ENCODE results near the gene PPFIBP2. TPM values are rescaled to one million over a fixed set of nuclear protein-coding genes. Genes with fewer than 3 reads are reported as not detected.

PPFIBP2 gene
- total RNA-seq, 1 donor from 2014 or later, result 24.1 TPM

GRCh38 chr11:7492253-7492652 is 21.5 kb upstream of the PPFIBP2 start:
- TF ChIP-seq, protein P1, sequence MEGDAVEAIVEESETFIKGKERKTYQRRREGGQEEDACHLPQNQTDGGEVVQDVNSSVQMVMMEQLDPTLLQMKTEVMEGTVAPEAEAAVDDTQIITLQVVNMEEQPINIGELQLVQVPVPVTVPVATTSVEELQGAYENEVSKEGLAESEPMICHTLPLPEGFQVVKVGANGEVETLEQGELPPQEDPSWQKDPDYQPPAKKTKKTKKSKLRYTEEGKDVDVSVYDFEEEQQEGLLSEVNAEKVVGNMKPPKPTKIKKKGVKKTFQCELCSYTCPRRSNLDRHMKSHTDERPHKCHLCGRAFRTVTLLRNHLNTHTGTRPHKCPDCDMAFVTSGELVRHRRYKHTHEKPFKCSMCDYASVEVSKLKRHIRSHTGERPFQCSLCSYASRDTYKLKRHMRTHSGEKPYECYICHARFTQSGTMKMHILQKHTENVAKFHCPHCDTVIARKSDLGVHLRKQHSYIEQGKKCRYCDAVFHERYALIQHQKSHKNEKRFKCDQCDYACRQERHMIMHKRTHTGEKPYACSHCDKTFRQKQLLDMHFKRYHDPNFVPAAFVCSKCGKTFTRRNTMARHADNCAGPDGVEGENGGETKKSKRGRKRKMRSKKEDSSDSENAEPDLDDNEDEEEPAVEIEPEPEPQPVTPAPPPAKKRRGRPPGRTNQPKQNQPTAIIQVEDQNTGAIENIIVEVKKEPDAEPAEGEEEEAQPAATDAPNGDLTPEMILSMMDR (IDR thresholded peaks at IDR 0.05), result no peak
- Histone ChIP-seq H3K27ac (no peak overlapping the region), H3K4me1 (no peaks in the 10 kb centered on the region), H3K27me3 (ENCODE audit: low read depth) (no peaks in the 10 kb centered on the region), H3K36me3 (no peaks in the 10 kb centered on the region), H3K9me3 (no peaks in the 10 kb centered on the region), H3K4me3 (no peak overlapping the region)
- ATAC-seq (no peak), DNase-seq (no peak)
- intact Hi-C loops (cut with DNase I), result no loop called here

- Histone ChIP-seq H3K27ac (no peak overlapping the region), H3K4me3 (no peak overlapping the region), H3K4me1 (no peaks in the 10 kb centered on the region), H3K9me3 (no peaks in the 10 kb centered on the region), H3K27me3 (ENCODE audit: low read depth) (no peaks in the 10 kb centered on the region), H3K36me3 (no peaks in the 10 kb centered on the region)
- intact Hi-C loops (cut with DNase I), result no loop called here
- TF ChIP-seq, protein P1 (IDR thresholded peaks at IDR 0.05), result no peak
- ATAC-seq, result no peak
- no peak for DNase-seq
These were observed 20.1 kb upstream of the PPFIBP2 start for GRCh38 chr11:7493670-7494069.

- TF ChIP-seq, protein P1 (IDR thresholded peaks at IDR 0.05), result no peak
- Histone ChIP-seq H3K4me3 (no peak overlapping the region), H3K36me3 (no peaks in the 10 kb centered on the region), H3K9me3 (no peaks in the 10 kb centered on the region), H3K27me3 (ENCODE audit: low read depth) (no peaks in the 10 kb centered on the region), H3K4me1 (no peaks in the 10 kb centered on the region), H3K27ac (no peak overlapping the region)
- ATAC-seq (no peak), DNase-seq (no peak)
- intact Hi-C loops (cut with DNase I), result no loop called here
These were observed 19.6 kb upstream of the PPFIBP2 start for GRCh38 chr11:7494086-7494745.

GRCh38 chr11:7495882-7496551 is 17.8 kb upstream of the PPFIBP2 start:
- TF ChIP-seq, protein P1 (IDR thresholded peaks at IDR 0.05), result no peak
- ATAC-seq (peak; percentile 44 to 83), DNase-seq (peak; percentile 58)
- Histone ChIP-seq H3K9me3 (no peaks in the 10 kb centered on the region), H3K4me1 (no peaks in the 10 kb centered on the region), H3K36me3 (no peaks in the 10 kb centered on the region), H3K27me3 (ENCODE audit: low read depth) (no peaks in the 10 kb centered on the region), H3K4me3 (no peak overlapping the region), H3K27ac (no peak overlapping the region)
- intact Hi-C loops (cut with DNase I), result no loop called here

DNA sequence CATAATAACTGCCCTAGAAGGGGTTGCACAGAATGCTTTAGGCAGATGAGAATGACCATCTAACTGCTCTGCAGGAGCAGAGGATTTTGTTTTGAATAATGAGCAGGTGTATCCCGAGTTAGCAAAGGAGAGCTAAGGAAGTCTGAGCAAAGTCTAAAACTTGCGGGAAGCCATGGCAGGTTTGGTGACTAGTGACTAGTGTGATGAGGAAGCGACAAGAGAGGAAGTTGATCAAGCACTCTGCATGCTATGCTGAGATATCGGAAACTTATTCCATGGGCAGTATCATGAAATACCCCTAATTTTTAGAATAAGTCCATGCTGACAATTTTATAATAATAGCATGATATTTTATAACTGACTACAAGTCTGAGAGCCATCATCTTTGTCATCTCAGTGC is 15.6 kb upstream of the PPFIBP2 start:
- Histone ChIP-seq H3K9me3 (no peaks in the 10 kb centered on the region), H3K27ac (no peak overlapping the region), H3K4me3 (no peak overlapping the region), H3K36me3 (no peaks in the 10 kb centered on the region), H3K4me1 (no peaks in the 10 kb centered on the region), H3K27me3 (ENCODE audit: low read depth) (no peaks in the 10 kb centered on the region)
- TF ChIP-seq, protein P1 (IDR thresholded peaks at IDR 0.05), result no peak
- intact Hi-C loops (cut with DNase I), result no loop called here
- ATAC-seq (no peak), DNase-seq (no peak)
